Common myeloid progenitor, CD34-positive (primary cell): ENCODE data around the gene LCOR.

Source experiments
- CTCF ChIA-PET: fragments of 350-600 bp; sonication (Branson Sonifier 250); formaldehyde crosslinking; loops from one replicate; lab custom pipeline; 2021; ENCODE audit warnings: antibody characterized with exemption; lab: Charles Lee
- POLR2A ChIA-PET: fragments of 350-600 bp; sonication (Branson Sonifier 250); formaldehyde crosslinking; loops from one replicate; lab custom pipeline; 2021; ENCODE audit warnings: antibody characterized with exemption; lab: Charles Lee
- DNase-seq, 3 donors: peaks; one replicate each; pipeline versions ENCODE4 v3.0.0 to v3.0.0-alpha.2; 2013
- H3K27ac ChIP-seq, 2 experiments: 1 replicate in 1 of 2; 2 replicates in 1 of 2; pipeline ENCODE4 v1.7.0; 2013; ENCODE audit warnings: inconsistent platforms in 2 of 2, low read length in 2 of 2, mild to moderate bottlenecking in 2 of 2, low read depth in 1 of 2, moderate library complexity in 1 of 2; ENCODE audit not compliant: severe bottlenecking in 2 of 2, insufficient read depth in 1 of 2, poor library complexity in 1 of 2
- H3K27me3 ChIP-seq, 5 experiments: replicated peaks in 2 of 5; 1 replicate in 3 of 5; 2 replicates in 2 of 5; pipeline versions ENCODE4 v1.6.1 to v1.7.0; 2013; ENCODE audit warnings: low read length in 4 of 5, mild to moderate bottlenecking in 2 of 5, moderate library complexity in 2 of 5, inconsistent platforms in 1 of 5; ENCODE audit not compliant: insufficient read depth in 5 of 5, control insufficient read depth in 4 of 5
- H3K36me3 ChIP-seq, 4 experiments: 1 replicate in 2 of 4; 2 replicates in 2 of 4; pipeline versions ENCODE4 v1.6.1 to v1.7.0; 2013; ENCODE audit warnings: low read length in 3 of 4, control low read depth in 1 of 4, mild to moderate bottlenecking in 1 of 4; ENCODE audit not compliant: control insufficient read depth in 4 of 4, insufficient read depth in 4 of 4
- H3K4me1 ChIP-seq, 4 experiments: 1 replicate in 3 of 4; 2 replicates in 1 of 4; pipeline versions ENCODE4 v1.6.1 to v1.7.1; 2013; ENCODE audit warnings: low read length in 3 of 4, mild to moderate bottlenecking in 3 of 4, control low read depth in 1 of 4, inconsistent platforms in 1 of 4, moderate library complexity in 1 of 4; ENCODE audit not compliant: control insufficient read depth in 4 of 4, insufficient read depth in 4 of 4; ENCODE audit errors: control extremely low read depth in 1 of 4
- H3K4me3 ChIP-seq, 7 experiments: 1 replicate in 4 of 7; 2 replicates in 3 of 7; pipeline versions ENCODE4 v1.5.1 to v1.7.0; 2013; ENCODE audit warnings: mild to moderate bottlenecking in 7 of 7, low read length in 6 of 7, moderate library complexity in 6 of 7, inconsistent platforms in 2 of 7, low read depth in 2 of 7, control low read depth in 1 of 7; ENCODE audit not compliant: insufficient read depth in 4 of 7, control insufficient read depth in 1 of 7; ENCODE audit errors: extremely low read depth in 1 of 7
- H3K9me3 ChIP-seq, 5 experiments: 1 replicate in 4 of 5; 2 replicates in 1 of 5; pipeline versions ENCODE4 v1.6.1 to v1.7.1; 2013; ENCODE audit warnings: low read length in 4 of 5, mild to moderate bottlenecking in 2 of 5, inconsistent platforms in 1 of 5, low read depth in 1 of 5, moderate library complexity in 1 of 5; ENCODE audit not compliant: control insufficient read depth in 4 of 5, insufficient read depth in 2 of 5; ENCODE audit errors: control extremely low read depth in 1 of 5
- WGBS: methylation state at CpG from one replicate; pipeline ENCODE4 v1.1.5; 2013; ENCODE audit not compliant: insufficient coverage; 5-methylcytosine and 5-hydroxymethylcytosine counted together

The LCOR gene

GRCh38 chr10:96830511-96831199 is 1.4 kb upstream of the LCOR start:
- peak; percentile 84 to 91 (median 89) for DNase-seq
- POLR2A ChIA-PET: interaction anchor here (1.0 kb wide), 1 partner anchor 190 kb away, joined by 3 read pairs; no protein-coding TSS in a partner anchor
- Histone ChIP-seq H3K9me3 (no peaks in the 10 kb centered on the region), H3K27me3 (no peaks in the 10 kb centered on the region), H3K36me3 (peaks cover 0 to 5% (median 0%) of the 10 kb centered on the region in 4 experiments), H3K4me1 (peaks cover 21 to 34% (median 28%) of the 10 kb centered on the region in 4 experiments), H3K4me3 (peak overlapping the region in 4 of 7 experiments; percentile 76 to 89 (median 86)), H3K27ac (peak overlapping the region in 1 of 2 experiments; percentile 85)
- CTCF ChIA-PET: interaction anchor here (0.9 to 2.0 kb wide), 8 partner anchors 9 to 189 kb away, joined by 3 to 30 read pairs (median 6); partner anchors contain the start of gene PIK3AP1
- WGBS: 7% methylated on average over 4 of the region's 17 CpGs

- Histone ChIP-seq H3K36me3 (peaks cover 0 to 5% (median 0%) of the 10 kb centered on the region in 4 experiments), H3K4me3 (peak overlapping the region; percentile 38 to 89 (median 85)), H3K27me3 (no peaks in the 10 kb centered on the region), H3K4me1 (peaks cover 28 to 41% (median 34%) of the 10 kb centered on the region in 4 experiments), H3K9me3 (no peaks in the 10 kb centered on the region), H3K27ac (peak overlapping the region; percentile 72 to 85)
- no peak for DNase-seq
- CTCF ChIA-PET: no interaction called here
- 9% methylated on average over 9 of the region's 14 CpGs for WGBS
- POLR2A ChIA-PET: no interaction called here
Measured at GRCh38 chr10:96831200-96831866, 765 bp upstream of the LCOR start.

GRCh38 chr10:96832721-96833219 is 672 bp downstream of the LCOR start:
- WGBS: 0% methylated on average over 22 of the region's 72 CpGs
- Histone ChIP-seq H3K36me3 (peaks cover 0 to 13% (median 1%) of the 10 kb centered on the region in 4 experiments), H3K9me3 (no peaks in the 10 kb centered on the region), H3K4me3 (peak overlapping the region; percentile 72 to 89 (median 85)), H3K27me3 (no peaks in the 10 kb centered on the region), H3K4me1 (peaks cover 30 to 48% (median 38%) of the 10 kb centered on the region in 4 experiments), H3K27ac (peak overlapping the region; percentile 58 to 81)
- peak; percentile 83 to 93 (median 93) for DNase-seq
- ChIA-PET CTCF (interaction anchor here (1.0 to 1.6 kb wide), 4 partner anchors 9 to 194 kb away, joined by 3 to 6 read pairs (median 4); no protein-coding TSS in a partner anchor), POLR2A (interaction anchor here (0.7 to 1.8 kb wide), 4 partner anchors 12 to 181 kb away, joined by 3 to 10 read pairs (median 4); partner anchors contain the start of gene PIK3AP1)

- POLR2A ChIA-PET: interaction anchor here (0.5 to 1.8 kb wide), 3 partner anchors 11 to 193 kb away, joined by 4 to 10 read pairs (median 5); no protein-coding TSS in a partner anchor
- CTCF ChIA-PET: interaction anchor here (1.4 to 1.6 kb wide), 3 partner anchors 8 to 194 kb away, joined by 3 to 6 read pairs (median 4); no protein-coding TSS in a partner anchor
- H3K27ac ChIP-seq: peak overlapping the region; percentile 58 to 81
- no peaks in the 10 kb centered on the region for H3K9me3 ChIP-seq
- peaks cover 0 to 15% (median 1%) of the 10 kb centered on the region in 4 experiments for H3K36me3 ChIP-seq
- peak overlapping the region; percentile 72 to 89 (median 85) for H3K4me3 ChIP-seq
- peaks cover 30 to 48% (median 38%) of the 10 kb centered on the region in 4 experiments for H3K4me1 ChIP-seq
- no peaks in the 10 kb centered on the region for H3K27me3 ChIP-seq
- 1% methylated on average over 41 of the region's 46 CpGs for WGBS
- DNase-seq: peak in 1 of 3 donors; percentile 37
Measured at GRCh38 chr10:96833220-96834001, 1.3 kb downstream of the LCOR start.

GRCh38 chr10:96834120-96834519 is 2.0 kb downstream of the LCOR start:
- ChIA-PET POLR2A (interaction anchor here (0.5 kb wide), 1 partner anchor 193 kb away, joined by 4 read pairs; no protein-coding TSS in a partner anchor), CTCF (interaction anchor here (1.4 kb wide), 2 partner anchors 8 to 195 kb away, joined by 3 to 4 read pairs; no protein-coding TSS in a partner anchor)
- no peaks in the 10 kb centered on the region for H3K27me3 ChIP-seq
- 60% methylated on average over 1 of the region's 8 CpGs for WGBS
- H3K27ac ChIP-seq: no peak overlapping the region
- H3K4me3 ChIP-seq: peak overlapping the region in 6 of 7 experiments; percentile 72 to 89 (median 86)
- H3K9me3 ChIP-seq: no peaks in the 10 kb centered on the region
- peaks cover 0 to 15% (median 1%) of the 10 kb centered on the region in 4 experiments for H3K36me3 ChIP-seq
- no peak for DNase-seq
- H3K4me1 ChIP-seq: peaks cover 30 to 48% (median 38%) of the 10 kb centered on the region in 4 experiments

- Histone ChIP-seq H3K4me1 (peaks cover 32 to 44% (median 39%) of the 10 kb centered on the region in 4 experiments), H3K4me3 (peak overlapping the region in 2 of 7 experiments; percentile 23 to 24)
- 50% methylated on average over 1 of the region's 1 CpG for whole genome bisulfite sequencing
Measured at GRCh38 chr10:96835899-96836298, 3.8 kb downstream of the LCOR start.

More at GRCh38 chr10:96835899-96836298, 3.8 kb downstream of the LCOR start:
- DNase-seq: no peak
- POLR2A ChIA-PET: interaction anchor here (0.6 to 1.1 kb wide), 2 partner anchors 9 to 195 kb away, joined by 3 to 4 read pairs; no protein-coding TSS in a partner anchor
- H3K36me3 ChIP-seq: peaks cover 0 to 15% (median 1%) of the 10 kb centered on the region in 4 experiments
- CTCF ChIA-PET: interaction anchor here (1.3 kb wide), 2 partner anchors 9 to 195 kb away, joined by 3 read pairs; no protein-coding TSS in a partner anchor
- H3K27me3 ChIP-seq: no peaks in the 10 kb centered on the region
- peak overlapping the region in 1 of 2 experiments; percentile 34 for H3K27ac ChIP-seq
- H3K9me3 ChIP-seq: no peaks in the 10 kb centered on the region
